DOHH2 (cell line): ENCODE measurements around the gene KLHL36.

Source experiments
- CTCF ChIP-seq: fragments of 200-600 bp; sonication (generic); IDR thresholded peaks from one replicate; pipeline ENCODE4 v1.5.1; 2014; ENCODE audit warnings: antibody characterized with exemption, mild to moderate bottlenecking, low read depth, low read length; ENCODE audit not compliant: poor library complexity, severe bottlenecking
- EZH2phosphoT487 ChIP-seq: fragments of 200-600 bp; sonication (generic); IDR thresholded peaks from 2 replicates; pipeline ENCODE4 v1.6.1; 2017; ENCODE audit warnings: borderline replicate concordance, mild to moderate bottlenecking, antibody characterized with exemption, low read length, moderate library complexity, mixed read lengths

GRCh38 chr16:84599521-84600202 lies 48.6 kb upstream of the KLHL36 start:
- TF ChIP-seq CTCF (no peak), EZH2phosphoT487 (no peak)
